ENCODE data around the gene PLXNA4. TPM values are rescaled to one million over a fixed set of nuclear protein-coding genes. Genes with fewer than 3 reads are reported as not detected.

The PLXNA4 gene
- total and polyA plus RNA-seq, 3 donors from 2014 or later: 3.4 to 5.5 (median 3.8) TPM

DNA sequence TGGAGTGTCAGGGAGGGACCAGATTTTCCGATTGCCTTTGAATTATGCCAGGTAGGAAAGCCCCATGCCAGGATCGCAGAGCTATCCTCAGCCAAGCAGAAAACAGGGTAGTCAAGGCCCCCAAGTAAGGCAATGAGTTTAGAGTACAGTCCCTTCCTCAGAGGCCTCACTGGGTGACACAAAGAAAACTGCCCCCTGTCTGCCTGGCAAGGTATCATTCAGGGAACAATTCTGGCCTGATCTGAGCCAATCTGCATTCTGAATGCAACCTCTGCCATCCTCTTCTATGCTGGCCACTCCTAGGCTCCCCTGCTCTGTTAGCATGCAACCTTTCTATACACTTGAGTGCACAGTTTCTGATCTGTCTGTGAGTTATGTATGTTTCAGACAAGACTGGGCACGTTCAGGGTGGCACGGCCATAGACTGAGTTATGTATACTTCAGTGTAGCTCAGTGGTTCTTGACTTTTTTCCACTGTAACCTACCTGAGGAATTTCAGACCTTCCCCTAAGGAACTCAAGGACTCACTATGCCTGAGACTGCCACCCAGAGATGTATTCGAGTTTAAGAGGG lies 336.8 kb downstream of the PLXNA4 start:
- no peaks in the 10 kb centered on the region for H3K36me3 ChIP-seq (ENCODE audit: low read depth, missing control alignments)
- no peaks in the 10 kb centered on the region for H3K9me3 ChIP-seq
- no peaks in the 10 kb centered on the region for H3K27me3 ChIP-seq
- no peaks in the 10 kb centered on the region for H3K4me1 ChIP-seq
- TF ChIP-seq, protein P1, sequence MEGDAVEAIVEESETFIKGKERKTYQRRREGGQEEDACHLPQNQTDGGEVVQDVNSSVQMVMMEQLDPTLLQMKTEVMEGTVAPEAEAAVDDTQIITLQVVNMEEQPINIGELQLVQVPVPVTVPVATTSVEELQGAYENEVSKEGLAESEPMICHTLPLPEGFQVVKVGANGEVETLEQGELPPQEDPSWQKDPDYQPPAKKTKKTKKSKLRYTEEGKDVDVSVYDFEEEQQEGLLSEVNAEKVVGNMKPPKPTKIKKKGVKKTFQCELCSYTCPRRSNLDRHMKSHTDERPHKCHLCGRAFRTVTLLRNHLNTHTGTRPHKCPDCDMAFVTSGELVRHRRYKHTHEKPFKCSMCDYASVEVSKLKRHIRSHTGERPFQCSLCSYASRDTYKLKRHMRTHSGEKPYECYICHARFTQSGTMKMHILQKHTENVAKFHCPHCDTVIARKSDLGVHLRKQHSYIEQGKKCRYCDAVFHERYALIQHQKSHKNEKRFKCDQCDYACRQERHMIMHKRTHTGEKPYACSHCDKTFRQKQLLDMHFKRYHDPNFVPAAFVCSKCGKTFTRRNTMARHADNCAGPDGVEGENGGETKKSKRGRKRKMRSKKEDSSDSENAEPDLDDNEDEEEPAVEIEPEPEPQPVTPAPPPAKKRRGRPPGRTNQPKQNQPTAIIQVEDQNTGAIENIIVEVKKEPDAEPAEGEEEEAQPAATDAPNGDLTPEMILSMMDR (IDR thresholded peaks at IDR 0.05): no peak
- TF ChIP-seq POLR2A (IDR thresholded peaks at IDR 0.05): no peak
- no peak for DNase-seq
- H3K4me3 ChIP-seq: no peak overlapping the region
- H3K27ac ChIP-seq: no peak overlapping the region
- intact Hi-C loops (cut with DNase I; ENCODE audit: low total_unique reads): no loop called here
- WGBS, 2 donors: 89 to 92% methylated on average over 5 of the region's 5 CpGs

DNA sequence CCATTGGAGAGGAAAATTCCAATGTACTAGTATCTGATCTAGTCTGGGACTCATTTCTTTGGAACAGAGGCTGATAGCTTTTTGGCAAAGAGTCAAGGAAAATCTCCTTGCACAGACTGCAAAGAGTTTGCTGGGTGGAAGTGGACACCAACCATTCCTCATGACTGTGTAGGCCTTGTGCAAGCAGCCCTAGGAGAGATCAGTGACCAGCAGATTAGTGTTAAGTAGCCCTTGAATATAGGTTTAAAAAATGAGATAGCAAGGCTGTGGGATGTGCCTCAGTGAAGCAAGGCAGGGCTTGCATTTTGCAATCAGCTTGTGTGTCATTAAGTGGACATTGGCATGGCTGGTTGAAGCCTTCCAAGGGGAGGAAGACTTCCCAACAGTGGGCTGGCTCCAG lies 341.6 kb downstream of the PLXNA4 start:
- Histone ChIP-seq H3K36me3 (ENCODE audit: low read depth, missing control alignments) (no peaks in the 10 kb centered on the region), H3K9me3 (no peaks in the 10 kb centered on the region), H3K27ac (no peak overlapping the region), H3K27me3 (no peaks in the 10 kb centered on the region), H3K4me3 (no peak overlapping the region), H3K4me1 (no peaks in the 10 kb centered on the region)
- TF ChIP-seq, protein P1 (IDR thresholded peaks at IDR 0.05): no peak
- TF ChIP-seq POLR2A (IDR thresholded peaks at IDR 0.05): no peak
- no peak for DNase-seq
- intact Hi-C loops (cut with DNase I; ENCODE audit: low total_unique reads): no loop called here

DNA sequence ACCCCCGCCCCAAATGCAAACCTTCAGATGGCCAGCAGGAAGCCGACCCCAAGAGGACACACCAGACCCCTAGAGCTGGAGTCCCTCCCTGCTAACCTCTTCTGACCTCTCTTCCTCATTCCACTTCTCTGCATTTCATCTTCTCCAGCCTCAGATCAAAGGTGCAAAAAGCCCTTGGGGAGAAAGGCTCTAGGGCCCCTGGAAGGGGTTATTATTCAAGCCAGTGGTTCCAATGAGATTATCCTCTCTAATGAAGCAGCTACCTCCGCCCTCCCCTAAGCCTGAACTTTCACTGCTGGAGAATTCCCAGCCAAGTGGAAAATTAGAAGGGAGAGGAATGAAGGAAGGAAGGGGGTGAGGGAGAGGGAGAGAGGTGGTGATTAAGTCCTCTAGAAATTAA lies 343.9 kb downstream of the PLXNA4 start:
- H3K27me3 ChIP-seq: no peaks in the 10 kb centered on the region
- H3K4me1 ChIP-seq: no peaks in the 10 kb centered on the region
- H3K36me3 ChIP-seq (ENCODE audit: low read depth, missing control alignments): no peaks in the 10 kb centered on the region
- intact Hi-C loops (cut with DNase I; ENCODE audit: low total_unique reads): no loop called here
- no peak overlapping the region for H3K27ac ChIP-seq
- WGBS, 2 donors: 86 to 96% methylated on average over 3 of the region's 3 CpGs
- no peak for DNase-seq
- H3K4me3 ChIP-seq: no peak overlapping the region
- H3K9me3 ChIP-seq: no peaks in the 10 kb centered on the region
- TF ChIP-seq POLR2A (IDR thresholded peaks at IDR 0.05): no peak
- TF ChIP-seq, protein P1 (IDR thresholded peaks at IDR 0.05): no peak

DNA sequence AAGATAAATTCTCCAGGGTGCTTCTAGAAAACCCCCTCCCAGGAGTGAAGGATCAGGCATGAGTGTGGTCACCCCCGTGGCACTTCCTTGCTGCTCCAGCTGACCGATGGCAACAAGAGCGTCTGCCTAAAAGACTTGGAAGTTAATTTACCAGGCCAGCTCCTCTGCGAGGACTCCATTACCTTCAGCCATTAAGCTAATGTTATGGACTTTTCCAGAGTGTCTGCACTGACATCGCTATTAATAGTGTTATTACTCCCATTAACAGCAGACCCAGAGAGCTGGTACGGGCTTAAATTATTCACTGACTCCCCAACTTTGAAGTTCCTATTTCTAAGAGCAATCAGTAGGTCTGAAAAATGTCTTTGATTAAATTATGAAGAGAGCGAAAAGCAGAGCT lies 345.8 kb downstream of the PLXNA4 start:
- Histone ChIP-seq H3K4me3 (no peak overlapping the region), H3K27ac (no peak overlapping the region), H3K36me3 (ENCODE audit: low read depth, missing control alignments) (no peaks in the 10 kb centered on the region), H3K9me3 (no peaks in the 10 kb centered on the region), H3K4me1 (no peaks in the 10 kb centered on the region), H3K27me3 (no peaks in the 10 kb centered on the region)
- intact Hi-C loops (cut with DNase I; ENCODE audit: low total_unique reads): no loop called here
- TF ChIP-seq, protein P1 (IDR thresholded peaks at IDR 0.05): no peak
- TF ChIP-seq POLR2A (IDR thresholded peaks at IDR 0.05): no peak
- no peak for DNase-seq
- WGBS, 2 donors: 90 to 91% methylated on average over 7 of the region's 7 CpGs

DNA sequence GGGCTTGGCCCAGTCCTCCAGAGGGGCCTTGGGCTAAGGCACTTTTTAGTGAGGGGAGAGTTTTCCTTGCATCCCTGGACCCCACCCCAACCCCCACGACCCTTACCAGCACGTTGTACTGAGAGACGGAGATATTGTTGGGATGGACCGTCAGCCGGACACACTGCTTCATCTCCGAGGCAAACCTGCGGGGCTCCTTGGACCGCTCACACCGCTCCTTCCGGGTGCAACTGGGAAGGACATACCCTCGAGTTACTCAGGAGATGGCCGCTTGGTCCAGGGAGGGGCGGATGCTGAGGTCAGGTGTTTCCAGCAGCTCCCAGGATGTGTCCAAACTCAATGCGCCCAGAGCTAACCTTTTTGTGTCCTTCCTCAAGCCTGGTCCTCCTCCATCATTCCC lies 348.0 kb downstream of the PLXNA4 start:
- H3K9me3 ChIP-seq: no peaks in the 10 kb centered on the region
- H3K4me3 ChIP-seq: no peak overlapping the region
- no peaks in the 10 kb centered on the region for H3K36me3 ChIP-seq (ENCODE audit: low read depth, missing control alignments)
- WGBS, 2 donors: 96% methylated on average over 12 to 14 of the region's 14 CpGs
- H3K4me1 ChIP-seq: no peaks in the 10 kb centered on the region
- no peak for DNase-seq
- intact Hi-C loops (cut with DNase I; ENCODE audit: low total_unique reads): no loop called here
- no peaks in the 10 kb centered on the region for H3K27me3 ChIP-seq
- no peak for TF ChIP-seq POLR2A (IDR thresholded peaks at IDR 0.05)
- TF ChIP-seq, protein P1 (IDR thresholded peaks at IDR 0.05): no peak
- no peak overlapping the region for H3K27ac ChIP-seq
